Activated gamma-delta T cell (primary cell): ENCODE results near the gene GRHPR.

Experiments
- DNase-seq: peaks from one replicate; lab custom pipeline; 2025; lab: John Stamatoyannopoulos, UW

The GRHPR gene

GRCh38 chr9:37480759-37481158 lies 58.3 kb downstream of the GRHPR start:
- DNase-seq: no peak

DNA sequence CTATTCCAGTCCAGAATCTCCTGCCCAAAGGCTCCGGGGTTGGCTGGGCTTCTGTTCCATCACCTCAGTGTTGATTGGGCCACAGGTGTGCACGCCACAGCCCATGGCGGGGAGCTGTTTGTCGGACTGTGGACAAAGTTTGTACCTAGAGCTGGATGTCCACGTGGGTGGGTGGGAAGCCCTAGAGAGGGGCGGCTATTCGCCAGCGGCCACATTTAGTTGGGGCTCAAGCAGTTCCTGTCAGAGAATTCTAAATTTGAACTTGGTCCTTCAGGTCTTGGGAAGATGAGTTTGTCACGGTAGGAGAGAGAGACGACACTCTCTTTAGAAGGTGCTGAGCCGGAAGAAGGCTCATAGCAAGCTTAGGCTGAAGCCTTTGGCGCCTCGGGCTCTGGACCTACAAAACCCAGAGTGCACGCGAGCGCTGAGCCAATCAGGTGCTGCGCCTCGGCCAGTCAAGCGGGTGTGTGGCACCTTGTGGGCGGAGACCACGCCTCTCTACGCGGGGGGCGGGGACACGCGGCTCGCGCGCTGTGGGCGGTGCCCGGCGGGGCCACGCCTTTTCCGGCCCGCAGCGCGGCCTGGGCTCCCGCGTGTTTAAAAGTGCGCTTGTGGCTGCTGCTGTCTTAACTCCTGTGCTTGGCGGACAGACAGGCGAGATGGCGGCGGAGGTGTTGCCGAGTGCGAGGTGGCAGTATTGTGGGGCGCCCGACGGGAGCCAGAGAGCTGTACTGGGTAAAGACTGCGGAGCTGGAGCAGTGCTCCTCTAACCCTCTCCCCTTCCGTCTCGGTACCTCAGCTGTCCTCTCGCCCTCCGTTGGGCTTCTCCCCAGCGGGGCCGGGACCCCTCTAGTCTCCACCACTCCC lies 63.1 kb downstream of the GRHPR start, which contains the start of gene POLR1E:
Gene POLR1E (plus strand): TSS at position 560 of the 867 bp plus-strand sequence. CDS start 100 bp downstream, at position 660.
- peak; percentile 93 for DNase-seq

DNA sequence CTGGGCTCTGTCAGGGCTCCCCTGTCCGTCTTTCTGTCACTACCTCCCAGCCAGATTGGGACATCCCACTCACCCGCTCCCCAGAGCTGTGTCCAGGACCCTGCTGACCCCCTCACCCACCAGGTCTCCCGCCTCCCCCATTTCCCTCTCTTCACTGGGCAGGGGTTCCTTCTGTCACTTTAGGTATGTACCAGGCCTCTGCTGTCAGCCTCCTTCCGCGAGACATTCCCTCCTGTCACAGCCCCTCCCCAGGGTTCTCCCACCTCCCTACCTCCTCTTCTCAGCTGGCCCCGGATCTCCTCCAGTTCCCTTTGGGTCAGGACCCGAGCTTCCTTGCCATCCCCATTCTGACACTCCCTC lies 63.7 kb downstream of the GRHPR start:
- DNase-seq: no peak
